Measurements from ENCODE around the gene PHTF2. TPM values are rescaled to one million over a fixed set of nuclear protein-coding genes. Genes with fewer than 3 reads are reported as not detected.
A peak's percentile ranks its signal among the peaks of the same experiment; 100 is the strongest.

The PHTF2 gene
- total and polyA plus RNA-seq, 2 experiments from 2014 or later = 22.0 to 29.9 TPM

DNA sequence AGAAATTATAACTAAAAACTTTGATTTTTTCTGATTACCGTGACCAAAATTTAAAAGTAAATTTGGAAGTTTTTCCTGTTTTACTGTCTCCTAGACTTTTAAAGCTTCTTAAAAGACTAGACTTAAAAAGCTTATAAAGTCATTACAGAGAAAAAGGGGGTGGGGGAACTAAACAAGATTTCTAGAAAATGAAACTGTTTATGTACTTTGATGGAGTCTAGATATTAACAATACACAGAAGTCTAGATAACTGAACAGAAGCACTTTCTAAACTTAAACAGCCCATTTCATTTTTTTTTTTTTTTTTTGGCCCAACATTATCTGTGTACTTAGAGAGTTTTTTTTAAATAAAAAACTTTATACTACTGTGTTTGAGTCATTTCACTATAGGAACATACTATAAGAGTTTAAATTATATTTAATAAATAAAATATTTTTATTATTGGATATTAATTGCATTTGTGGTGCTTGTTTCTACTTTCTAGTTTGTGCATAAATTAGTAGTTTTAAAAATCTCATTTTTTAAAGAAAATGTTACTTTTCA, 98.5 kb downstream of the PHTF2 start:
- TF ChIP-seq EZH2phosphoT487 (IDR thresholded peaks at IDR 0.05; ENCODE audit: insufficient read depth, low read depth) (no peak), EZH2 (IDR thresholded peaks at IDR 0.05; ENCODE audit: insufficient read depth, poor library complexity, severe bottlenecking) (no peak)
- Histone ChIP-seq H3K79me2 (ENCODE audit: insufficient read depth) (0 out of 2 replicates have a peak, but pooled peaks cover 7% of the 10 kb centered on the region), H3K27ac (no peak overlapping the region), H3K36me3 (ENCODE audit: low read depth) (0 out of 2 replicates have a peak, but pooled peaks cover 4% of the 10 kb centered on the region), H3K4me3 (no peak overlapping the region), H3K9me2 (ENCODE audit: insufficient read depth) (no peaks in the 10 kb centered on the region), H3K9me3 (ENCODE audit: low read depth) (no peaks in the 10 kb centered on the region), H2AFZ (no peak overlapping the region), H3K4me2 (ENCODE audit: unreplicated experiment) (no peak overlapping the region), H3F3A (ENCODE audit: insufficient read depth) (no peaks in the 10 kb centered on the region), H3K27me3 (replicated peaks; ENCODE audit: insufficient read depth) (no peaks in the 10 kb centered on the region), H3K4me1 (ENCODE audit: insufficient read depth) (no peaks in the 10 kb centered on the region), H4K20me1 (ENCODE audit: insufficient read depth) (no peaks in the 10 kb centered on the region), H3K9ac (no peak overlapping the region)
- in situ Hi-C loops (cut with MboI) = no loop called here
- 100% methylated on average over 1 of the region's 1 CpG for WGBS, 2 experiments (ENCODE audit: low coverage in 1 of 2, low lambda C conversion rate in 2 of 2, missing lambda C conversion rate in 2 of 2)
- DNase-seq = no peak

- no peaks in the 10 kb centered on the region for H3K79me2 ChIP-seq (ENCODE audit: insufficient read depth)
- H3K27me3 ChIP-seq (replicated peaks; ENCODE audit: insufficient read depth) = no peaks in the 10 kb centered on the region
- in situ Hi-C loops (cut with MboI) = no loop called here
- 81 to 85% methylated on average over 2 of the region's 2 CpGs for WGBS, 2 experiments (ENCODE audit: low coverage in 1 of 2, low lambda C conversion rate in 2 of 2, missing lambda C conversion rate in 2 of 2)
- no peak overlapping the region for H3K9ac ChIP-seq
- 0 out of 2 replicates have a peak, but pooled peaks cover 5% of the 10 kb centered on the region for H3K4me1 ChIP-seq (ENCODE audit: insufficient read depth)
- H2AFZ ChIP-seq = no peak overlapping the region
- H3K4me3 ChIP-seq = no peak overlapping the region
- H3K9me2 ChIP-seq (ENCODE audit: insufficient read depth) = no peaks in the 10 kb centered on the region
- TF ChIP-seq EZH2 (IDR thresholded peaks at IDR 0.05; ENCODE audit: insufficient read depth, poor library complexity, severe bottlenecking) (no peak), EZH2phosphoT487 (IDR thresholded peaks at IDR 0.05; ENCODE audit: insufficient read depth, low read depth) (no peak)
- H3K9me3 ChIP-seq (ENCODE audit: low read depth) = no peaks in the 10 kb centered on the region
- no peak overlapping the region for H3K27ac ChIP-seq
- no peaks in the 10 kb centered on the region for H3F3A ChIP-seq (ENCODE audit: insufficient read depth)
- H4K20me1 ChIP-seq (ENCODE audit: insufficient read depth) = no peaks in the 10 kb centered on the region
- 0 out of 2 replicates have a peak, but pooled peaks cover 4% of the 10 kb centered on the region for H3K36me3 ChIP-seq (ENCODE audit: low read depth)
- DNase-seq = no peak
- H3K4me2 ChIP-seq (ENCODE audit: unreplicated experiment) = no peak overlapping the region
These were observed 100.9 kb downstream of the PHTF2 start for GRCh38 chr7:77899516-77899915.

- no peaks in the 10 kb centered on the region for H3K9me3 ChIP-seq (ENCODE audit: low read depth)
- H3K36me3 ChIP-seq (ENCODE audit: low read depth) = 0 out of 2 replicates have a peak, but pooled peaks cover 4% of the 10 kb centered on the region
- no peak overlapping the region for H3K27ac ChIP-seq
- H3K79me2 ChIP-seq (ENCODE audit: insufficient read depth) = no peaks in the 10 kb centered on the region
- no peaks in the 10 kb centered on the region for H3K27me3 ChIP-seq (replicated peaks; ENCODE audit: insufficient read depth)
- peak; percentile 24 for DNase-seq
- no peak overlapping the region for H3K4me2 ChIP-seq (ENCODE audit: unreplicated experiment)
- in situ Hi-C loops (cut with MboI) = no loop called here
- TF ChIP-seq EZH2 (IDR thresholded peaks at IDR 0.05; ENCODE audit: insufficient read depth, poor library complexity, severe bottlenecking) (no peak), EZH2phosphoT487 (IDR thresholded peaks at IDR 0.05; ENCODE audit: insufficient read depth, low read depth) (no peak)
- H3K9ac ChIP-seq = no peak overlapping the region
- H3K9me2 ChIP-seq (ENCODE audit: insufficient read depth) = no peaks in the 10 kb centered on the region
- no peak overlapping the region for H3K4me3 ChIP-seq
- no peaks in the 10 kb centered on the region for H3F3A ChIP-seq (ENCODE audit: insufficient read depth)
- WGBS, 2 experiments (ENCODE audit: low coverage in 1 of 2, low lambda C conversion rate in 2 of 2, missing lambda C conversion rate in 2 of 2) = 89% methylated on average over 2 of the region's 2 CpGs
- H4K20me1 ChIP-seq (ENCODE audit: insufficient read depth) = no peaks in the 10 kb centered on the region
- no peak overlapping the region for H2AFZ ChIP-seq
- 0 out of 2 replicates have a peak, but pooled peaks cover 5% of the 10 kb centered on the region for H3K4me1 ChIP-seq (ENCODE audit: insufficient read depth)
These were observed 105.0 kb downstream of the PHTF2 start for GRCh38 chr7:77903597-77903996.

- Histone ChIP-seq H3K4me3 (no peak overlapping the region), H3K9me2 (ENCODE audit: insufficient read depth) (no peaks in the 10 kb centered on the region), H3K36me3 (ENCODE audit: low read depth) (0 out of 2 replicates have a peak, but pooled peaks cover 4% of the 10 kb centered on the region), H4K20me1 (ENCODE audit: insufficient read depth) (no peaks in the 10 kb centered on the region), H2AFZ (no peak overlapping the region), H3K9ac (no peak overlapping the region), H3F3A (ENCODE audit: insufficient read depth) (no peaks in the 10 kb centered on the region), H3K4me1 (ENCODE audit: insufficient read depth) (0 out of 2 replicates have a peak, but pooled peaks cover 5% of the 10 kb centered on the region), H3K79me2 (ENCODE audit: insufficient read depth) (no peaks in the 10 kb centered on the region), H3K27ac (no peak overlapping the region), H3K4me2 (ENCODE audit: unreplicated experiment) (no peak overlapping the region), H3K9me3 (ENCODE audit: low read depth) (no peaks in the 10 kb centered on the region), H3K27me3 (replicated peaks; ENCODE audit: insufficient read depth) (no peaks in the 10 kb centered on the region)
- 100% methylated on average over 2 of the region's 2 CpGs for WGBS, 2 experiments (ENCODE audit: low coverage in 1 of 2, low lambda C conversion rate in 2 of 2, missing lambda C conversion rate in 2 of 2)
- peak; percentile 15 for DNase-seq
- TF ChIP-seq EZH2 (IDR thresholded peaks at IDR 0.05; ENCODE audit: insufficient read depth, poor library complexity, severe bottlenecking) = no peak
- no peak for TF ChIP-seq EZH2phosphoT487 (IDR thresholded peaks at IDR 0.05; ENCODE audit: insufficient read depth, low read depth)
- in situ Hi-C loops (cut with MboI) = no loop called here
These were observed 105.7 kb downstream of the PHTF2 start for GRCh38 chr7:77904252-77904651.
